HEK293 (cell line): ENCODE results near the gene MSRB3.

Source experiments
- EGR2 ChIP-seq: fragments of 450-650 bp; formaldehyde crosslinking; IDR thresholded peaks from 2 replicates; pipeline ENCODE4 v1.5.1; 2016; ENCODE audit warnings: low read depth, missing biosample characterization, missing genetic modification characterization
- HOXA7 ChIP-seq: sonication (generic); formaldehyde crosslinking; IDR thresholded peaks from 2 replicates; pipeline ENCODE4 v1.8.1; 2022; ENCODE audit warnings: missing genetic modification reagents, borderline replicate concordance
- KLF10 ChIP-seq: fragments of 450-650 bp; IDR thresholded peaks from 2 replicates; pipeline ENCODE4 v1.5.1; 2018; ENCODE audit warnings: missing biosample characterization, mild to moderate bottlenecking, missing genetic modification characterization
- RBAK ChIP-seq: fragments of 450-650 bp; formaldehyde crosslinking; IDR thresholded peaks from 2 replicates; pipeline ENCODE4 v1.5.1; 2016; ENCODE audit warnings: missing biosample characterization, missing genetic modification characterization
- ZBTB7A ChIP-seq: fragments of 450-650 bp; formaldehyde crosslinking; IDR thresholded peaks from 2 replicates; pipeline ENCODE4 v1.5.1; 2016; ENCODE audit warnings: low read depth, missing biosample characterization, missing genetic modification characterization
- ZNF114 ChIP-seq: fragments of 450-650 bp; formaldehyde crosslinking; IDR thresholded peaks from 2 replicates; pipeline ENCODE4 v1.5.0; 2017; ENCODE audit warnings: missing biosample characterization, missing genetic modification characterization
- ZNF121 ChIP-seq: fragments of 450-650 bp; formaldehyde crosslinking; IDR thresholded peaks from 2 replicates; pipeline ENCODE4 v1.5.1; 2016; ENCODE audit warnings: missing biosample characterization, missing genetic modification characterization
- ZNF274 ChIP-seq, 2 experiments: fragments of 200-500 bp in 1 of 2; fragments of 450-650 bp in 1 of 2; sonication (Bioruptor generic) in 1 of 2; formaldehyde crosslinking in 1 of 2; IDR thresholded peaks; 2 replicates each; pipeline versions ENCODE4 v1.5.1 to v1.6.1; 2014 to 2016; ENCODE audit warnings: borderline replicate concordance in 1 of 2, inconsistent platforms in 1 of 2, low read length in 1 of 2, missing biosample characterization in 1 of 2, missing genetic modification characterization in 1 of 2
- ZNF521 ChIP-seq: fragments of 450-650 bp; formaldehyde crosslinking; IDR thresholded peaks from 2 replicates; pipeline ENCODE4 v1.5.1; 2017; ENCODE audit warnings: missing biosample characterization, mild to moderate bottlenecking, missing genetic modification characterization
- ZNF791 ChIP-seq: fragments of 450-650 bp; formaldehyde crosslinking; IDR thresholded peaks from 2 replicates; pipeline ENCODE4 v1.5.1; 2016; ENCODE audit warnings: missing biosample characterization, missing genetic modification characterization
- ZNF830 ChIP-seq: fragments of 450-650 bp; IDR thresholded peaks from 2 replicates; pipeline ENCODE4 v1.5.0; 2018; ENCODE audit warnings: missing biosample characterization, missing genetic modification characterization, low read depth, mild to moderate bottlenecking, moderate library complexity
- TF ChIP-seq, protein P1 (sequence below): fragments of 450-650 bp; formaldehyde crosslinking; IDR thresholded peaks from 2 replicates; pipeline ENCODE4 v1.5.1; 2016; ENCODE audit warnings: missing biosample characterization, missing genetic modification characterization
- TF ChIP-seq, protein P2 (sequence below): fragments of 450-650 bp; formaldehyde crosslinking; IDR thresholded peaks from 2 replicates; pipeline ENCODE4 v1.5.1; 2016; ENCODE audit warnings: missing biosample characterization, missing genetic modification characterization

DNA sequence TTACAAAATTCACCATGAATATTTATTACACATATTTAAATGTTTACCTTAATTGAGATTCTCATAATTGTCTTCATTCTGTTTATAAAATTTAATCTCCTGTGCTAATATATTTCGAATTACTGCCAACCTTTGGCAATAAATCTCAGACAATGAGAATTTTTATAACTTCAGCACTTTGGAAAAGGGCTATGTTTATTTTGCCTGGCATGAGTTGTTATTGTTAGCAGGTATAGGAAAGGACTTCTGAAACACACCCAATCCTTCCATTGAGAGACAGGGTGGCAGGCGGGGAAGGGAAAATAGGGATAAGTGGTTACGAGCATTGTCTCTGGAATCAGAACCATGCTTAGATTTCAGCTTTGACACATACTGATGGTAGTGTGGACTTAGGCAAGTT is 12.1 kb upstream of the MSRB3 start:
- TF ChIP-seq ZNF121 (tag by site-specific recombination) (no peak), ZNF830 (tag by site-specific recombination) (no peak), RBAK (tag by site-specific recombination) (no peak), EGR2 (tag by site-specific recombination) (no peak), KLF10 (tag by site-specific recombination) (peak; percentile 31; the same call in 1 of the 2 replicates), ZNF114 (no peak), HOXA7 (CRISPR knock-in tag) (no peak), ZNF521 (tag by site-specific recombination) (no peak), ZNF791 (tag by site-specific recombination) (no peak), ZBTB7A (tag by site-specific recombination) (no peak), ZNF274 (IDR thresholded peaks at IDR 0.05; ENCODE audit: low read length) (no peak), ZNF274 (tag by site-specific recombination; IDR thresholded peaks at IDR 0.05; ENCODE audit: borderline replicate concordance) (no peak)
- TF ChIP-seq, protein P1, sequence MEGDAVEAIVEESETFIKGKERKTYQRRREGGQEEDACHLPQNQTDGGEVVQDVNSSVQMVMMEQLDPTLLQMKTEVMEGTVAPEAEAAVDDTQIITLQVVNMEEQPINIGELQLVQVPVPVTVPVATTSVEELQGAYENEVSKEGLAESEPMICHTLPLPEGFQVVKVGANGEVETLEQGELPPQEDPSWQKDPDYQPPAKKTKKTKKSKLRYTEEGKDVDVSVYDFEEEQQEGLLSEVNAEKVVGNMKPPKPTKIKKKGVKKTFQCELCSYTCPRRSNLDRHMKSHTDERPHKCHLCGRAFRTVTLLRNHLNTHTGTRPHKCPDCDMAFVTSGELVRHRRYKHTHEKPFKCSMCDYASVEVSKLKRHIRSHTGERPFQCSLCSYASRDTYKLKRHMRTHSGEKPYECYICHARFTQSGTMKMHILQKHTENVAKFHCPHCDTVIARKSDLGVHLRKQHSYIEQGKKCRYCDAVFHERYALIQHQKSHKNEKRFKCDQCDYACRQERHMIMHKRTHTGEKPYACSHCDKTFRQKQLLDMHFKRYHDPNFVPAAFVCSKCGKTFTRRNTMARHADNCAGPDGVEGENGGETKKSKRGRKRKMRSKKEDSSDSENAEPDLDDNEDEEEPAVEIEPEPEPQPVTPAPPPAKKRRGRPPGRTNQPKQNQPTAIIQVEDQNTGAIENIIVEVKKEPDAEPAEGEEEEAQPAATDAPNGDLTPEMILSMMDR (tag by site-specific recombination): no peak
- TF ChIP-seq, protein P2, sequence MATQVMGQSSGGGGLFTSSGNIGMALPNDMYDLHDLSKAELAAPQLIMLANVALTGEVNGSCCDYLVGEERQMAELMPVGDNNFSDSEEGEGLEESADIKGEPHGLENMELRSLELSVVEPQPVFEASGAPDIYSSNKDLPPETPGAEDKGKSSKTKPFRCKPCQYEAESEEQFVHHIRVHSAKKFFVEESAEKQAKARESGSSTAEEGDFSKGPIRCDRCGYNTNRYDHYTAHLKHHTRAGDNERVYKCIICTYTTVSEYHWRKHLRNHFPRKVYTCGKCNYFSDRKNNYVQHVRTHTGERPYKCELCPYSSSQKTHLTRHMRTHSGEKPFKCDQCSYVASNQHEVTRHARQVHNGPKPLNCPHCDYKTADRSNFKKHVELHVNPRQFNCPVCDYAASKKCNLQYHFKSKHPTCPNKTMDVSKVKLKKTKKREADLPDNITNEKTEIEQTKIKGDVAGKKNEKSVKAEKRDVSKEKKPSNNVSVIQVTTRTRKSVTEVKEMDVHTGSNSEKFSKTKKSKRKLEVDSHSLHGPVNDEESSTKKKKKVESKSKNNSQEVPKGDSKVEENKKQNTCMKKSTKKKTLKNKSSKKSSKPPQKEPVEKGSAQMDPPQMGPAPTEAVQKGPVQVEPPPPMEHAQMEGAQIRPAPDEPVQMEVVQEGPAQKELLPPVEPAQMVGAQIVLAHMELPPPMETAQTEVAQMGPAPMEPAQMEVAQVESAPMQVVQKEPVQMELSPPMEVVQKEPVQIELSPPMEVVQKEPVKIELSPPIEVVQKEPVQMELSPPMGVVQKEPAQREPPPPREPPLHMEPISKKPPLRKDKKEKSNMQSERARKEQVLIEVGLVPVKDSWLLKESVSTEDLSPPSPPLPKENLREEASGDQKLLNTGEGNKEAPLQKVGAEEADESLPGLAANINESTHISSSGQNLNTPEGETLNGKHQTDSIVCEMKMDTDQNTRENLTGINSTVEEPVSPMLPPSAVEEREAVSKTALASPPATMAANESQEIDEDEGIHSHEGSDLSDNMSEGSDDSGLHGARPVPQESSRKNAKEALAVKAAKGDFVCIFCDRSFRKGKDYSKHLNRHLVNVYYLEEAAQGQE: no peak; the same call in 1 of the 2 replicates
